Brain microvascular endothelial cell (primary cell): ENCODE measurements around the gene LBX1.

ENCODE experiments used
- DNase-seq: peaks from one replicate; pipeline ENCODE4 v3.0.0-alpha.2; 2020
- H3K27ac ChIP-seq: fragments of 250-450 bp; sonication (Bioruptor Pico); 2 replicates; pipeline ENCODE4 v1.5.1; 2020; ENCODE audit warnings: mild to moderate bottlenecking, moderate library complexity
- H3K27me3 ChIP-seq: fragments of 250-450 bp; sonication (Bioruptor Pico); replicated peaks from 2 replicates; pipeline ENCODE4 v1.5.1; 2020; ENCODE audit warnings: mild to moderate bottlenecking
- H3K36me3 ChIP-seq: fragments of 250-450 bp; sonication (Bioruptor Pico); replicated peaks from 2 replicates; pipeline ENCODE4 v1.5.1; 2020; ENCODE audit warnings: mild to moderate bottlenecking
- H3K4me3 ChIP-seq: 2 replicates; pipeline ENCODE4 v1.5.1; 2011; ENCODE audit warnings: low read depth, mild to moderate bottlenecking, control low read depth, low read length, moderate library complexity
- in situ Hi-C: cut with HindIII; loops from 2 replicates; pipeline ENCODE4 v1.10.0; 2017; ENCODE audit warnings: low sequenced_read_pairs, low pct_ligation_motif_present
- TF ChIP-seq, protein P1 (sequence below): IDR thresholded peaks from 2 replicates; pipeline ENCODE4 v1.5.1; 2011; ENCODE audit warnings: low read depth, mild to moderate bottlenecking, moderate library complexity, low read length, control low read depth, inconsistent platforms; ENCODE audit errors: missing control alignments

The LBX1 gene, protein sequence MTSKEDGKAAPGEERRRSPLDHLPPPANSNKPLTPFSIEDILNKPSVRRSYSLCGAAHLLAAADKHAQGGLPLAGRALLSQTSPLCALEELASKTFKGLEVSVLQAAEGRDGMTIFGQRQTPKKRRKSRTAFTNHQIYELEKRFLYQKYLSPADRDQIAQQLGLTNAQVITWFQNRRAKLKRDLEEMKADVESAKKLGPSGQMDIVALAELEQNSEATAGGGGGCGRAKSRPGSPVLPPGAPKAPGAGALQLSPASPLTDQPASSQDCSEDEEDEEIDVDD

DNA sequence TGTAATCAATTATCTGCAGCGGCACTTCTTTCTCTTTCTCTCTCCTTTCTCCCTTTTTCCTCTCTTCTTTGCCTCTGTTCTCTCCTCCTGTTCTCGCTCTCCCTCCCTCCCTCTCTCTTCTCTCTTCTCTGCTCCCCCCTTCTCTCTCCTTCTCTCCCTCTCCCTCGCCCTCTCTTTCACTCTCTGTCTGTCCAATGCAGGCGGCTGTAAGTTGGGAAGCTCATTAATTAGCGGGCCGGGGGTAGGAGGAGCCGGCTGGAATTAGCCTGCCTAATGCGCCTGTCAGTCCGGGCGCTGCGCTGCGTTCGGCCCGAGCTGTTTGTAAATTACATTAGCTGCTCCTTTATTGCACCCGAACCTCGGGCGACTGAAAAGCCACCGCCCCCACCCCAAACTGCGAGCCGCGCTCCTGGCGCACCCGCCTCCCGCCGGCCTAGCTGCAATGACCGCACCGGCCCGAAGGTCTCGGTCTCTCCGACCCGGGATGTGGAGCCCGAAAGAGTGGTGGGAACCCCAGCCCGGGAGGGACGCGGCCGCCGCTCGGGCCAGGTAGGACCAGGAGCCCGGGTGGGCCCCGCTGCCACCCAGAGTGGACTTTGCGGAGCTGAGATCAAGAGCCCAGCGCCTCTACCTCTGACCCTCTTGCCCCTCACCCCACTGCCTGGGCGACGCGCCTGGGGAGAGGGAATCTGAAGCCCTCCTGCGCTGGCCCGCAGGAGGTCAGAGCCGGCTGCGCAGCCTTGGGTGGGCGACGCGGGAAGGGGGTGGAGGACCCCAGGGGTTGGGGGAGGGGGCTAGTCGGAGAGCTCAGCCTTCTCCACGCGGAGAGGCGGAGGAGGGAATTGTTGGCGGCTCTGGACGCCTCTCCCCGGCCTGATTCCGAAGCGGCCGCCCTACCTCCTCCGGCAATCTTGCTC, at the start of gene LBX1:
Gene LBX1 (minus strand): TSS at position 198 of the 917 bp plus-strand sequence. CDS start 648 bp downstream, outside the sequence.
- no peak within 1 kb of the TSS for H3K4me3 ChIP-seq
- TF ChIP-seq, protein P1, sequence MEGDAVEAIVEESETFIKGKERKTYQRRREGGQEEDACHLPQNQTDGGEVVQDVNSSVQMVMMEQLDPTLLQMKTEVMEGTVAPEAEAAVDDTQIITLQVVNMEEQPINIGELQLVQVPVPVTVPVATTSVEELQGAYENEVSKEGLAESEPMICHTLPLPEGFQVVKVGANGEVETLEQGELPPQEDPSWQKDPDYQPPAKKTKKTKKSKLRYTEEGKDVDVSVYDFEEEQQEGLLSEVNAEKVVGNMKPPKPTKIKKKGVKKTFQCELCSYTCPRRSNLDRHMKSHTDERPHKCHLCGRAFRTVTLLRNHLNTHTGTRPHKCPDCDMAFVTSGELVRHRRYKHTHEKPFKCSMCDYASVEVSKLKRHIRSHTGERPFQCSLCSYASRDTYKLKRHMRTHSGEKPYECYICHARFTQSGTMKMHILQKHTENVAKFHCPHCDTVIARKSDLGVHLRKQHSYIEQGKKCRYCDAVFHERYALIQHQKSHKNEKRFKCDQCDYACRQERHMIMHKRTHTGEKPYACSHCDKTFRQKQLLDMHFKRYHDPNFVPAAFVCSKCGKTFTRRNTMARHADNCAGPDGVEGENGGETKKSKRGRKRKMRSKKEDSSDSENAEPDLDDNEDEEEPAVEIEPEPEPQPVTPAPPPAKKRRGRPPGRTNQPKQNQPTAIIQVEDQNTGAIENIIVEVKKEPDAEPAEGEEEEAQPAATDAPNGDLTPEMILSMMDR: no peak
- in situ Hi-C loops: no loop called here
- peaks cover 99% of the 10 kb centered on the region for H3K27me3 ChIP-seq
- no peaks in the 10 kb centered on the region for H3K36me3 ChIP-seq
- no peak within 1 kb of the TSS for H3K27ac ChIP-seq
- no peak for DNase-seq

DNA sequence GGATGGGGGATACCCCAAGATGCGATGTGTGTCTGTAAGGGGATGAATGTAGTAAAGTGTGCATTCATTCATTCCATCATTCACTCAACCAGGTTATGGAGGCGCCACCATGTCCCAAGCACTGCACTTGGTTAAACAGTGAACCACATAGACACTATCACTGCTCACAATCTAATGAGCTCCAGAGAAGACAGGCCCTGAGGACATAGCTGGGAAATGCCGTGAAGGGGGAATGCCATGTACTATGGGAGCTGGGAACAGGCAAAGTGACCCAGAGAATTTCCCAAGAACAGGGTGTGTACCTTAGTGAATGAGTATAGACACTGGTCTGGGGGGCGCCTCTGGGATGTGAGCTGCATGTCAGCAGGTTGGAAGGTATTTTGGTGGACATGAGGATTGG, 44.5 kb upstream of the LBX1 start:
- in situ Hi-C loops: no loop called here
- H3K27me3 ChIP-seq: peaks cover 4% of the 10 kb centered on the region
- TF ChIP-seq, protein P1: no peak

DNA sequence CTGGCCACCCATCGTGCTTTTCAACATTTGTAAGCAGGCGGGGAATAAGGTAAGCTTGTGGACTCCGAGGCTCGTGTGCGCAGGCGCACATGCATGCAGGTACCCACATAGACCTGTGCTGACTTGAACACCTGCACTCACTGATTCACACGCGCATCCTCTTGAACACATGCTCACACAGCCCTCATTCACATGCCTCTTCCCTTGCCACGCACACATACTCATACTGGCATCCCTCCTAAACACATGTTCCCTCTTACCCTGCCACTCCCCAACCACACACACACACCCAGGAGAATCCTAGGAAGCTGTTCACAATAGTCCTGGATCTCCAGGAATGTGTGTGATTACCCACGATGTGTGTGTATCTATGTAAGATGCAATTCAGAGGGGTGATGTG, 44.1 kb upstream of the LBX1 start:
- in situ Hi-C loops: no loop called here
- Histone ChIP-seq H3K27ac (no peak overlapping the region), H3K4me3 (no peak overlapping the region), H3K36me3 (no peaks in the 10 kb centered on the region), H3K27me3 (peaks cover 4% of the 10 kb centered on the region)
- TF ChIP-seq, protein P1: no peak
- DNase-seq: no peak

More for the DNA sequence above, 44.5 kb upstream of the LBX1 start:
- DNase-seq: no peak
- Histone ChIP-seq H3K27ac (no peak overlapping the region), H3K36me3 (no peaks in the 10 kb centered on the region), H3K4me3 (no peak overlapping the region)

DNA sequence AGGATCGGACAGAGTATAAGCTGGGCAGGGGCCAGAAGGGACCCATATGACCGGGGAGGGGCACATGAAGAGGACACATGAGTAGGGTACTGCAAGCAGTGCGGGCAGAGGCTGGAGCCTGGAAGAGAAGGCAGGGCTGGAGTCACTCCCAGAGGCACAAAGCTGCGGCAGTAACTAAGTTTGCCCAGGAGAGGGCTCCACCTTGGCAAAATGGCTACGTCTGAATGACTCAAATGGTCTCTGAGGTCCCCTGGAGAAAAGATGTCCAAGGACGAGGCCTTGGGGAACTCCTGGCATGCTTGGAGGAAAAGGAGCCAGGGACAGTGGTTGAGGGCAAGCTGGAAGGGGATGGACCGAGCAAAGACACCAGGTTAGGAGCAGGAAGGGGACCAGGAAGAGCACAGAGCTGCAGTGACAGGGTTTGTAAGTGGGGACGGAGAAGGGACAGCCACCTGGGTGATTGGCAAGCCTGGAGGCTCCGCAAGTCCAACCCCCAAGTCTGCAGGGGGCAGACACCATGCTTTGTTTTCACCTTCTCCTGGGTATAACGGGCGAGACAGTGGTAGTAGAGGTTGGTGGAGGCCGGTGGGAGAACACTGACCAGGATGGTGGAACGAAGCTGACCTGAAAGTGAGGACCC, 43.1 kb upstream of the LBX1 start:
- DNase-seq: peak; percentile 62
- Histone ChIP-seq H3K4me3 (no peak overlapping the region), H3K27me3 (peaks cover 3% of the 10 kb centered on the region), H3K27ac (no peak overlapping the region), H3K36me3 (no peaks in the 10 kb centered on the region)
- in situ Hi-C loops: no loop called here
- TF ChIP-seq, protein P1: peak; percentile 90

DNA sequence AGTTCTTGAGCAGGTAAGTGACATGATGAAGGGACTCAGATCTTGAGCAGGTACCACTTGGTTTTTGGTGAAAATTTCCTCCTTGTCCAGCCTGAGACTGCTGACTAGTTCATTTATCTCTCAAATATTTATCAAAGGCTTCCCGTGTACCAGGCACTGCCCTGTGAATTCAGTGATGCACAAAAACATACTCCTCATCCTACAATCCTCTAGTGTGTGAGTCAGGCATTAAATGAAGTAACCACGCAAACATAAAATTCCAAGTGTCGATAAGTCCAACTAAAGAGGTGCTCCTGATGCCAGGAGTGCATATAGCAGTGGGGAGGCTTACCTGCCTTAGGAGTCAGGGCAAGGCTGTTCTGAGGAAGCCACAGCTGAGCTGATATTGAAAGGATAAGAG, 41.5 kb upstream of the LBX1 start:
- Histone ChIP-seq H3K27me3 (no peaks in the 10 kb centered on the region), H3K4me3 (no peak overlapping the region), H3K27ac (no peak overlapping the region), H3K36me3 (no peaks in the 10 kb centered on the region)
- DNase-seq: no peak
- TF ChIP-seq, protein P1: no peak
- in situ Hi-C loops: no loop called here
